Measurements from ENCODE around the gene GLT6D1. TPM values are rescaled to one million over a fixed set of nuclear protein-coding genes. Genes with fewer than 3 reads are reported as not detected.
"Not testable (repeated sequence)": the region's sequence is repeated elsewhere in the genome, so short reads cannot be mapped to it uniquely, and the experiment has no call there.

GLT6D1 gene
- total RNA-seq, result not detected

- DNase-seq, result no peak
Measured at GRCh38 chr9:135639196-135639595, at the start of gene GLT6D1. Gene GLT6D1, minus strand, starts transcription at chr9:135639540. Its CDS starts 353 bp downstream, at chr9:135639187.

GRCh38 chr9:135689011-135689410 is 49.7 kb upstream of the GLT6D1 start:
- no peak for DNase-seq

- no peak for DNase-seq
Measured at GRCh38 chr9:135687216-135687615, 47.9 kb upstream of the GLT6D1 start.

- DNase-seq, result no peak
Measured at GRCh38 chr9:135684691-135685090, 45.4 kb upstream of the GLT6D1 start.

GRCh38 chr9:135683401-135684034 is 44.2 kb upstream of the GLT6D1 start:
- no peak for DNase-seq

GRCh38 chr9:135681161-135681560 is 41.8 kb upstream of the GLT6D1 start:
- DNase-seq, result no peak

GRCh38 chr9:135680056-135680455 is 40.7 kb upstream of the GLT6D1 start:
- no peak for DNase-seq

- no peak for DNase-seq
Measured at GRCh38 chr9:135678236-135679017, 39.1 kb upstream of the GLT6D1 start.

- DNase-seq, result no peak
Measured at GRCh38 chr9:135677641-135678168, 38.4 kb upstream of the GLT6D1 start.

- no peak for DNase-seq
Measured at GRCh38 chr9:135676891-135677290, 37.6 kb upstream of the GLT6D1 start.

GRCh38 chr9:135674977-135675376 is 35.6 kb upstream of the GLT6D1 start:
- no peak for DNase-seq

- no peak for DNase-seq
Measured at GRCh38 chr9:135673941-135674340, 34.6 kb upstream of the GLT6D1 start.

GRCh38 chr9:135672786-135673185 is 33.4 kb upstream of the GLT6D1 start:
- DNase-seq, result not testable (repeated sequence)

- no peak for DNase-seq
Measured at GRCh38 chr9:135671591-135672041, 32.3 kb upstream of the GLT6D1 start.

GRCh38 chr9:135670721-135671590 is 31.6 kb upstream of the GLT6D1 start:
- DNase-seq, result no peak

GRCh38 chr9:135669616-135670285 is 30.4 kb upstream of the GLT6D1 start:
- no peak for DNase-seq

- DNase-seq, result not testable (repeated sequence)
Measured at GRCh38 chr9:135669018-135669417, 29.7 kb upstream of the GLT6D1 start.

GRCh38 chr9:135667463-135668001 is 28.2 kb upstream of the GLT6D1 start:
- DNase-seq, result no peak

GRCh38 chr9:135666534-135667462 is 27.5 kb upstream of the GLT6D1 start:
- no peak for DNase-seq

GRCh38 chr9:135665795-135666189 is 26.5 kb upstream of the GLT6D1 start:
- no peak for DNase-seq
